ENCODE results near the gene ST3GAL4.

DNA sequence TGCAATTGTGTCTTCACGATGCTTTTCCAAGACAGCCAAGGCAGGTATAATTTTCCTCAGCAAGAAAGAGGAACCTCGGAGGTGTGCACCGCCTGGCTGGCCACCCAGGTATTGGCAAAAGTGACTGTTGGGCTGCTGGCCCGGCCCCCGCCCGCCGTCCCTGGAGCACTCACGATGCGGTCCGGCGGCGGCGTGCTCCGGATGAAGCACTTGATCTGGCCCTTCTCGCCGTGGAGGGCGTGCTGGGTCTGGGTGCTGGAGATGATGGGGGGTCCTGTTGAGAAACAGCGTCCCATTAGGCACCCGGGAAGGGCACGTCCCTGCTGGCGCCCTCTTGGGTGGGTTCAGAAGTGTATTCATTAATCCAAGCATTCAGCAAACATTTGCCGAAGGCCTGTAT, 84.8 kb downstream of the ST3GAL4 start:
- TF ChIP-seq CTCF (IDR thresholded peaks at IDR 0.05) (no peak), POLR2AphosphoS5 (IDR thresholded peaks at IDR 0.05; ENCODE audit: insufficient read depth in 1 of 2, low read depth in 1 of 2) (no peak), POLR2A (IDR thresholded peaks at IDR 0.05) (no peak)
